ENCODE data around the gene FAM83B.

The FAM83B gene

GRCh38 chr6:54980511-54981275, 134.1 kb downstream of the FAM83B start:
- no peak for DNase-seq

- no peak for DNase-seq
These were observed 134.7 kb downstream of the FAM83B start for GRCh38 chr6:54981276-54981609.

- no peak for DNase-seq
These were observed 135.1 kb downstream of the FAM83B start for GRCh38 chr6:54981647-54982046.

GRCh38 chr6:54987633-54988290, 141.2 kb downstream of the FAM83B start:
- no peak for DNase-seq

- no peak for DNase-seq
These were observed 142.0 kb downstream of the FAM83B start for GRCh38 chr6:54988576-54988975.

- DNase-seq = no peak
These were observed 143.4 kb downstream of the FAM83B start for GRCh38 chr6:54990001-54990400.
